Measurements from ENCODE around the gene SDS.

SDS gene

DNA sequence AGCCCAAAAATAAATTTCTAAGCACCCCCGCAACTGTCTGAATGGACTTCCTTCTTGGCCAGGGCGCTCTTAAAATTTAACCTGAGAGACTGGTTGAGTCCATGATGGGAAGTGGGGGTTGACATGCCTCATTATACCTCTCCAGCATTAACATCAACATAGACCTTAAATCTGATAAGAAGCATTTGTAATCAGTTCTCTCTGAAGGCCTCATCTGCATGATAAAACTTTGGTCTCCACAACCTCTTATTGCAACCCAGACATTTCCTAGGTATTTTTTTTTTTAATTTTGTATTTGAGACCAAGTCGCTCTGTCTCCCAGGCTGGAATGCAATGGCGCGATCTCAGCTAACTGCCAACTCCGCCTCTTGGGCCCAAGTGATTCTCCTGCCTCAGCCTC is 58.4 kb downstream of the SDS start:
- DNase-seq, result no peak
